HG03342 (cell line): ENCODE results near the gene HPSE2.
"Not testable (repeated sequence)": the region's sequence is repeated elsewhere in the genome, so short reads cannot be mapped to it uniquely, and the experiment has no call there.

Experiments used
- ATAC-seq: cut with Tn5 transposase; IDR thresholded peaks from one replicate; pipeline ENCODE4 v1.9.1; 2021; ENCODE audit warnings: mild to moderate bottlenecking, moderate library complexity; ENCODE audit not compliant: unreplicated experiment

The HPSE2 gene

GRCh38 chr10:99235658-99236626 is at the start of gene HPSE2:
Gene HPSE2, minus strand, starts transcription at chr10:99235852.
- no peak for ATAC-seq

DNA sequence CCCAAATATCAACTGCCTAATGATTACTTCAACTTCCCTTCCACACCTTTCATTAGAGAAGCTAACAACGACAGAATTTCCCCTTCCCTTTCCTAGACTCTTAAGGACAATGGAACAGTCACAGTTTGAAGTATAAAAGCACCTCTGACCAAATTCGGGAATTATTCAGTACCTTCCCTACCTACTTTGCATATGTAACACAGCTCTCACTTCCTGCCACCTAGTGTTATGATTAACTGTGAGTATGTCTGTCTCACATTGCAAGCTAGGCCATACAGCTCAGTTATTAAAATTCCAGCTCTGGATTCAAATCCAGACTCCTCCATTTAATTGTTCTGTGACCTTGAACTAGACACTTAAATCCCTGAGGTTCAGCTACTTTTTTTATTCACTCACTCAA is 44.8 kb upstream of the HPSE2 start:
- ATAC-seq: peak; percentile 79

- ATAC-seq: peak; percentile 53
Measured at GRCh38 chr10:99279626-99280111, 44.0 kb upstream of the HPSE2 start.

DNA sequence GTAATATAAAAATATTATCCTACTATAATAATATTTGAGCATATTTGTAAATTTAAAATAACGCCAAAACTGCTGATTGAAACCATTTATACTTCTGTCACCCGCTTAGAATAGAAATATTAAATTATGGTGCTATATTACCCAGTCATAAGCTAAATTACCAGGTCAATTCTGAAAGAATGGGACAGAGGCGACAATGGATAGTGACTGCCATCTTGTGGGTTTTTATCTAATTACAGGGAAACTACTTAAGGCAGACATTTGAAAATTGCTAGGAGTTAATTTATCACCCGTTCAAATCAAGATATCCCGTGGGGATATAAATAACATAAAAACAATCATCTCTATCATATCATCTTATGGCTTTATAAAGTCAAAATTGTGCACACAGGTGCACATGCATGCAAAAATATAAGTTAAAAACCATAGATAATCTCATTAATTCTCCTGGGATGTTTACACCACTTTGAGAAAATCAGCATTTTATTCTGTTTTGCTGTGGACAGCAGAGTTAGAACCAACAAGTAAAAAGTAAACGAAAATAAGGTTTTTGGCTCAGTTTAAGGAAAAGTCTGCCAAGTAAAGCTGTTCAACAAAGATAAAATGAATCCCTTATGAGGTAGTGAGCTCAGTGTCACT is 41.3 kb upstream of the HPSE2 start:
- no peak for ATAC-seq

DNA sequence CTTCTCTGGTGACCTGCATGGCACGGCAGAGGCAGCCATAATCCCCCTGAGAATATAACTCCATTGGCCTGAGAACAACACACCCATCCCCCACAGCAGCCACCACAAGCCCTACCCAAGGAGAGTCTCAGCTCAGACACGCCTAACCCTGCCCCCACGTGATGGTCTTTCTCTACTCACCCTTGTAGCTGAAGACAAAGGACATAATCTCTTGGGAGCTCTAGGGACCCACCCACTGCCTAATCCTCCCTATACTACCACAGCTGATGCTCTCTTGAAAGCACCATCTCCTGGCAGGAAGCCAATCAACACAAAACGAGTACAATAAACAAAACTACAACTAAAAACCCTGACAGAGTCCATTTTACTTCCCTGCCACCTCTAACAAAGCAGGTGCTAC is 30.7 kb upstream of the HPSE2 start:
- no peak for ATAC-seq

DNA sequence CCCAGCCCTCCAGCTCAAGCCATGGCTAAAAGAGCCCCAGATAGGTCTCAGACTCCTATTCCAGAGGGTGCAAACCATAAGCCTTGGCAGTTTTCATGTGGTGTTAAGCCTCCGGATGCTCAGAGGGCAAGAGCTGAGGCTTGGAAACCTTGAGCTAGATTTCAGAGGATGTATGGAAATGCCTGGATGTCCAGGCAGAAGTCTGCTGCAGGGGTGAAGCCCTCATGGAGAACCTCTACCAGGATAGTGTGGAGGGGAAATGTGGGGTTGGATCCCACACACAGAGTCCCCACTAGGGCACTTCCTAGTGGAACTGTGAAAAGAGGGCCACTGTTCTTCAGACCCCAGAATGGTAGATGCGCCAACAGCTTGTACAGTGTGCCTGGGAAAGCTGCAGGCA is 13.2 kb upstream of the HPSE2 start:
- ATAC-seq: no peak

GRCh38 chr10:99247893-99248292 is 12.2 kb upstream of the HPSE2 start:
- not testable (repeated sequence) for ATAC-seq

DNA sequence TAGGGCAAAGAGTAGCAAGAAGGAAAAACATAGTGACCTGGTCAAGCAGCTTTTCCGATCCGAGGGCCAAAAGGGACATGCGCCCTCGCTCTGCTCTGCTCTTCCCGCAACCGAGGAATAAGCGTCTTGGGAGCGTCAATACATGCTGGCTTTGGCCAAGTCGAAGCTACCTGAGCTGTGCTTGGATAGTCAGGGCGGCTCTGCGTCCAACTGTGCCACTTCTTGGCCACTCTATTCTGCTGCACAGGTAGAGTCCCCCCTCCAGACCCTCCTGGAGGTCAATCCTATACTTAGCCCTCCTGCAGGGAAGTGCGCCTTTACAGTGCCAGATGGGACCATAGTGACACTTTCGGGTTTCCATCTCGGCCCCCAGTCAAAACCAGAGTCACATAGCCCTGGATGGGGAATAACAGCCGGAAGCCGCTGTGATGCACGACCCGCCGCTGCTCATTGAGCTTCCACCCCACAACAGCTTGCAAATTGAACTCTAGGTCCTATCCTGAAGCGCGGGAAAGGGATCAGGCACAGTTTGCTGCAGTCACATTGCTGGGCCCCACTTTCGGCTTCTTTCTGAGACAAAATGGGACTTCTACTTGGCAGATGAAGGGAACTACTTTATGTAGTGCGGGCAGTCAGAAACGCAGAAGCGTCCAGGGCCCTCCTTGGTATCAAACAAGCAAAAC is 1.1 kb upstream of the HPSE2 start:
- ATAC-seq: no peak

DNA sequence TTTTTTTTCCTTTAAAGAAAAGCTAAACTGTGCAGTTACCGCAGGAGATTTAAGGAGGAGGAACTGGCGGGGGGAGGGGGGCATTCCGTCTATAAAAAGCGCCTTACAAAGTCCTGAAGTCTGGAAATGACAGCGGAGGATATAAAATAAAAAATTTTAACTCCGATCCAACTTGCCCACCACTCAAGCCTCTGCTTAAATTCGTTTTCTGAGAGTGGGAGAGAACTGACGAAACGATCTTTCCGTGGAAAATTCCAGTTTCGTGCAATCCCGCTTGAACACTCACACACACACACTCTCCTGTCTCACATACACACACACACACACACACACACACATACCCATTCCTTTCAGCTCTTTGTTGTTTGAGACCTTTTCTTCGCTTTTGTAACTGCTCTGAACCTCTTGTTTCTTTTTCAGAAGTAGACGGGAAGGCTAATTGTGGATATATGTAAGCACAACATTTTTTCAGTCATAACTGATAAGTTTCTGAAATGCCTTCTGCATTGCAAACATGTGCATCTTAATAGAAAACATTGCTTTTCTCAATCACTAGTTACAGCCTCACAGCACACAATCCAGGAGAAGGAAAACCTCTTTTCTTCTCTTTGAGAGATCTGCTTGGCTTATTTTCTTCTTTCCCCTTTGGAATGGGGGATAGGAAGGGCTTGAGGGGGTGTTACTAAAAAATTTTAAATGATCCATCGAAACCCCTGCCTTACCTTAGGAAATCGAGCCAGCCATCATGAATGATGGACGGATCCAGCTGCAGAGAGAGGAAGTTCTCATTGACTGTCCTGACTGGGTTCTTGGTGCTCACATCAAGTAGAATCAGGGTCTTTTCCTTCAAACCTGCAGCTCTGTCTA is 628 bp downstream of the HPSE2 start:
- ATAC-seq: no peak

- ATAC-seq: peak; percentile 99
Measured at GRCh38 chr10:99234041-99234790, 1.4 kb downstream of the HPSE2 start.

DNA sequence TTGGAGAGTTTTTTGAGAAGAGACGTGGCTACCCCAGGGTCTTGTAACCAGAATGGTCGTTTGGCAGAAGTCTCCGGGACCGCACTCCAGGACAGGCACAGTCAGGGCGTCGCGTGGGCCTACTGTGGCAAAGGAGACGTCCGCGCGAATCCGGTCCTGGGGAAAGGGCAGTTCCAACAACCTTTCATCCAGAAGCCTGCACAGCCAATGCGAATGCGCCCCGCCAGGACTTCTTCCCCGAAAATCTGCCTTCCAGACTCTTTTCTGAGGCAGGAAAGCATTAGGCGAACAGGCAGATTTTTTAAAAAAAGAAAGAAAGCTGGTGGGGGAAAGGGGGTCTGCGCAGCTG is 2.0 kb downstream of the HPSE2 start:
- ATAC-seq: peak; percentile 7

GRCh38 chr10:99233000-99233688 is 2.5 kb downstream of the HPSE2 start:
- no peak for ATAC-seq

- no peak for ATAC-seq
Measured at GRCh38 chr10:99232360-99232999, 3.2 kb downstream of the HPSE2 start.

DNA sequence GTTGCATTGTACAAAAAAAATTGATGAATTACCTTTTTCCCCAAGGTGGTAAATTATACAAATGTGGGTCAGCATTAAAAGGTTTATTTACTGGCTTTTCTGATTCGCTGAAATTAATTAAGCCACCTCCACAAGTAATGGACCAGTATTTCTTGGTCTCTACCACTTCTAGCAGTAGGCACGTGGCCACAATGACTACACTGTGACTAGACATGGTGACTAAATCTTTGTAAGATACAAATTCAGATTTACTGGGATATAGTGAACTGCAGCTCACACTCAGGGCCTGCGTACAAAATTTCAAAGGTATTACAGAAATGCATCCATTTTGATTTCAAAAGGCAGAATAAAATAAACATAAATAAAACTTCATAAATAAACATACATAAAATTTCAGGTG is 10.9 kb downstream of the HPSE2 start:
- no peak for ATAC-seq

DNA sequence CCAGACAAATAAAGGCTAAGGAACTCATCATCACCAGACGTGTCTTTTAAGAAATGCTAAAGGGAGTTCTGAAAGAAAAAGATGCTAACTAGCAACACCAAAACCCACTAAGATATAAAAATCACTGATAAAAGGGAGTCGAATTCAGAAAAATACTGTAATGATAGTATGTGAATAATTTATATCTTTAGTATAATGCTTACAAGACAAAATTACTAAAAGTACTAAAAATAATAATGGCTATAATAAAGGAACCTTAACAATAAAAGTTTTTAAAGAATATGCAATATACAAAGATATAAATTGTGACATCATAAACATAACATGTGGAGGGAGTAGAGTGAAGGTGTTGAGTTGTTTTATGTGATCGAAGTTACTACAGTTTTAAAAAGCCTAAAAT is 28.3 kb downstream of the HPSE2 start:
- ATAC-seq: no peak

GRCh38 chr10:99203310-99203709 is 32.3 kb downstream of the HPSE2 start:
- no peak for ATAC-seq

DNA sequence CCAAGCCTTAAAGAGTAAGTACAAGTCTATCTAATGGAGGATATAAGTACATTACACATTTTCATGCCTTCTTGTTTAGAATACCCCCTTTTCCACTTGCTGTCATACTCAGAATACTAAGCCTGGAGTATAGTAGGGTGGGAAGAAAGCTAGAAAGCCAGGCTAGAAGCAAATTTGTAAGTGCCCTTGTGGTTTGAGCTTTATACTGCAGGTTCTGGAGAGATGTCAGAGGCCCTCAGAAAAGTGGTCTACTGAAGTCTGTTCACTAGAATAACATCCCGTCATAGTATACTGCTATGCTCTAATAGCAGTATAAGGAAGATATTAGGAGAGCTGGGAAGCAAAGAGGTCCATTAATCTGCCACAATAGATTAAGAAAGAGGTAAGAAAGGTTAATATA is 62.7 kb downstream of the HPSE2 start:
- no peak for ATAC-seq

GRCh38 chr10:99172128-99172738 is 63.4 kb downstream of the HPSE2 start:
- no peak for ATAC-seq
